ENCODE results near the gene ATOH7.
"Not testable (repeated sequence)": the region's sequence is repeated elsewhere in the genome, so short reads cannot be mapped to it uniquely, and the experiment has no call there.

Gene ATOH7

GRCh38 chr10:68247931-68248330 is 16.0 kb upstream of the ATOH7 start:
- no peak for DNase-seq (ENCODE audit: low read depth)
- H3K4me3 ChIP-seq (ENCODE audit: low read length): no peak overlapping the region
- TF ChIP-seq, protein P1, sequence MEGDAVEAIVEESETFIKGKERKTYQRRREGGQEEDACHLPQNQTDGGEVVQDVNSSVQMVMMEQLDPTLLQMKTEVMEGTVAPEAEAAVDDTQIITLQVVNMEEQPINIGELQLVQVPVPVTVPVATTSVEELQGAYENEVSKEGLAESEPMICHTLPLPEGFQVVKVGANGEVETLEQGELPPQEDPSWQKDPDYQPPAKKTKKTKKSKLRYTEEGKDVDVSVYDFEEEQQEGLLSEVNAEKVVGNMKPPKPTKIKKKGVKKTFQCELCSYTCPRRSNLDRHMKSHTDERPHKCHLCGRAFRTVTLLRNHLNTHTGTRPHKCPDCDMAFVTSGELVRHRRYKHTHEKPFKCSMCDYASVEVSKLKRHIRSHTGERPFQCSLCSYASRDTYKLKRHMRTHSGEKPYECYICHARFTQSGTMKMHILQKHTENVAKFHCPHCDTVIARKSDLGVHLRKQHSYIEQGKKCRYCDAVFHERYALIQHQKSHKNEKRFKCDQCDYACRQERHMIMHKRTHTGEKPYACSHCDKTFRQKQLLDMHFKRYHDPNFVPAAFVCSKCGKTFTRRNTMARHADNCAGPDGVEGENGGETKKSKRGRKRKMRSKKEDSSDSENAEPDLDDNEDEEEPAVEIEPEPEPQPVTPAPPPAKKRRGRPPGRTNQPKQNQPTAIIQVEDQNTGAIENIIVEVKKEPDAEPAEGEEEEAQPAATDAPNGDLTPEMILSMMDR (conservative IDR thresholded peaks at IDR 0.05; ENCODE audit: low read depth, low read length): no peak

DNA sequence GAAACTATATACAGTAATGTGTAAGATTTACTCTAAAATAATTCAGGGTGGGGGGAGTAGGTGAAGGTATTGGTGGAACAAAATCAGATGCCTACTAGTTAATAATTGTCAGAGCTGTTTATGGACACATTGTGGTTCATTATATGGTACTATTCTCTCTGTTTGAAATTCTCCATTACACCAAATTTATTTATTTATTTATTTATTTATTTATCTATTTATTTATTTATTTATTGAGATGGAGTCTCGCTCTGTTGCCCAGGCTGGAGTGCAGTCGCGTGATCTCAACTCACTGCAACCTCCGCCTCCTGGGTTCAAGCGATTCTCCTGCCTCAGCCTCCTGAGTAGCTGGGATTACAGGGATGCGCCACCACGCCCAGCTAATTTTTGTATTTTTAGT is 14.5 kb upstream of the ATOH7 start:
- DNase-seq (ENCODE audit: low read depth); H3K4me3 ChIP-seq (ENCODE audit: low read length): not testable (repeated sequence)

DNA sequence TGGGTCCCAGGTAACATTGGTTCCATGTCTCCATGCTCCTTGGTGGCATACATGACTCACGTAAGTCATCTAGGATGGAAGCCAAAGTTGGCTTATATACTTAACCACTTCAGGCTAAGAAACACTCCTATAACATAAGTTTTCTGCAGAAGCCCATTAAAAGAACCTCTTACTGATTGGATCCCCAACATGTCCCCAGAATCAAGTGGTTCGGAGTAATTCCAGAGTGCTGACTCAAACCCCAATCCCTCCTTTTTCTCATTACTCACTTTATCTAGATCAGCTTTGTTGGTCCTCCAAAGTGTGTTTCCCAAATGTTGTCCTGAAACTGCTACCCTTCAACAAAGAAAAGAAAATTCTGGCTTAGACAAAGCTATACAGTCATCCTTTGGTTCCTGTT is 10.1 kb upstream of the ATOH7 start:
- DNase-seq (ENCODE audit: low read depth): peak; percentile 2
- TF ChIP-seq, protein P1 (conservative IDR thresholded peaks at IDR 0.05; ENCODE audit: low read depth, low read length): no peak

GRCh38 chr10:68239596-68240150 is 7.8 kb upstream of the ATOH7 start:
- TF ChIP-seq, protein P1 (conservative IDR thresholded peaks at IDR 0.05; ENCODE audit: low read depth, low read length): no peak
- no peak overlapping the region for H3K4me3 ChIP-seq (ENCODE audit: low read length)
- DNase-seq (ENCODE audit: low read depth): no peak

More for the DNA sequence above, 10.1 kb upstream of the ATOH7 start:
- no peak overlapping the region for H3K4me3 ChIP-seq (ENCODE audit: low read length)

DNA sequence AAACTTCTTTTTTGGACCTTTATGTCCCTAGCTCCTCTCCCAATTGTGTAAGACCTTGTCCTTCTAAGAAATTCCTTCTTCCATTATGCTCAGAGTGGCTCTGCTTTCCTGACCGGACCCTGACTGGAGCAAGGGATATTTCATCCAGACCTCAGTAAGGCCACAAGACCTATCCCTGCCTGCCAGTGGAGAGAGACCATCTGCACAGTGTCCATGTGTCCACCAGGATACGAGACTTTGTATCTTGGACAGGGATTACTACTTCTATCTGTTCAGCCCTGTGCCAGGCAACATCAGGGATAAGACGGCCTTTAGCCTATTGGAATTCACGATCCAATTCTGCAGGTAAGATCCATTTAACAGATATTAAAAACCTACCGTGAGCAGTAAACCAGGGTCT is 7.2 kb upstream of the ATOH7 start:
- TF ChIP-seq, protein P1 (conservative IDR thresholded peaks at IDR 0.05; ENCODE audit: low read depth, low read length): no peak
- no peak overlapping the region for H3K4me3 ChIP-seq (ENCODE audit: low read length)
- DNase-seq (ENCODE audit: low read depth): no peak

GRCh38 chr10:68238371-68238770 is 6.5 kb upstream of the ATOH7 start:
- no peak for DNase-seq (ENCODE audit: low read depth)
- TF ChIP-seq, protein P1 (conservative IDR thresholded peaks at IDR 0.05; ENCODE audit: low read depth, low read length): no peak
- H3K4me3 ChIP-seq (ENCODE audit: low read length): no peak overlapping the region

DNA sequence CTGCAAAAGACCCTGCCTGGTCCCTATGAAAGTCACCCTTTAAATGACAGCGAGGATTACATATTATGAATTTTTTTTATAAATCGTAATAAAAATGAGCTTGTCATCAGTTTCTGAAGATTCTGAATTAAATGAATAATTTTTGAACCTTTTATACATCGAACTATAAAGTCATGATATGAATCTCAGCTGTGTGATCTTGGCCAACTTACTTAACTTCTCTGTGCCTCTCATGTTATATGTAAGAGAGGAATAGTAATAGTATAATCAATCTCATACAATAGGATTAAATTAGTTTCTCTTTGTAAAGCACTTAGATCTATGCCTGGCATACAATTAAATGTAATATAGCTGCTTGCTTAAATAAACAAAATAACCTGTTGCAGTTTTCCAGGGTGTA is 5.3 kb upstream of the ATOH7 start:
- TF ChIP-seq, protein P1 (conservative IDR thresholded peaks at IDR 0.05; ENCODE audit: low read depth, low read length): no peak
- DNase-seq (ENCODE audit: low read depth): no peak
- no peak overlapping the region for H3K4me3 ChIP-seq (ENCODE audit: low read length)

DNA sequence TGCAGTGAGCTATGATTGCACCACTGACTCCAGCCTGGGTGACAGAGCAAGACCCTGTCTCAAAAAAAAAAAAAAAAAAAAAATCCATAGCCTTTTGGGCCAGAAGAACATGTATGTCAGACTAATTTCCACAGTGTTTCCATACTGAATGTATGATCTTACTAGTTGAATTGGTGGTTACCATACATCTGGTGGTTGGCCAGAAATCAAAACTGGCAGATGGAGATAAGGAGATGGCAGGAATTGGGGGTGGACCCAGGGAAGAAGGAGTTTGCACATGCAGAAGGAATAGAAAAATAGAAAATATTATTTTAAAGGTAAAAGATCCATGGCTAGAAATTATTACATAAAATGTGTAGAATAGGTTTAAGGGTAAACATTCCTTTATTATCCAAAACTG is 3.7 kb upstream of the ATOH7 start:
- TF ChIP-seq, protein P1 (conservative IDR thresholded peaks at IDR 0.05; ENCODE audit: low read depth, low read length): no peak
- no peak for DNase-seq (ENCODE audit: low read depth)
- no peak overlapping the region for H3K4me3 ChIP-seq (ENCODE audit: low read length)

Measured in retinal pigment epithelial cell (primary cell).